GM19099 (cell line): ENCODE data around the gene RANBP3.
A peak's percentile ranks its signal among the peaks of the same experiment; 100 is the strongest.

Experiments
- POLR2A ChIP-seq: IDR thresholded peaks from 3 replicates; pipeline ENCODE4 v1.6.1; 2011; ENCODE audit warnings: low read depth; ENCODE audit not compliant: insufficient read length; ENCODE audit errors: extremely low read depth

Gene RANBP3, protein sequence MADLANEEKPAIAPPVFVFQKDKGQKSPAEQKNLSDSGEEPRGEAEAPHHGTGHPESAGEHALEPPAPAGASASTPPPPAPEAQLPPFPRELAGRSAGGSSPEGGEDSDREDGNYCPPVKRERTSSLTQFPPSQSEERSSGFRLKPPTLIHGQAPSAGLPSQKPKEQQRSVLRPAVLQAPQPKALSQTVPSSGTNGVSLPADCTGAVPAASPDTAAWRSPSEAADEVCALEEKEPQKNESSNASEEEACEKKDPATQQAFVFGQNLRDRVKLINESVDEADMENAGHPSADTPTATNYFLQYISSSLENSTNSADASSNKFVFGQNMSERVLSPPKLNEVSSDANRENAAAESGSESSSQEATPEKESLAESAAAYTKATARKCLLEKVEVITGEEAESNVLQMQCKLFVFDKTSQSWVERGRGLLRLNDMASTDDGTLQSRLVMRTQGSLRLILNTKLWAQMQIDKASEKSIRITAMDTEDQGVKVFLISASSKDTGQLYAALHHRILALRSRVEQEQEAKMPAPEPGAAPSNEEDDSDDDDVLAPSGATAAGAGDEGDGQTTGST

GRCh38 chr19:5977785-5978605 lies at the start of gene RANBP3:
Gene RANBP3 (minus strand): TSS chr19:5978140. CDS start chr19:5978082, 58 bp downstream.
- TF ChIP-seq POLR2A: peak; percentile 89

DNA sequence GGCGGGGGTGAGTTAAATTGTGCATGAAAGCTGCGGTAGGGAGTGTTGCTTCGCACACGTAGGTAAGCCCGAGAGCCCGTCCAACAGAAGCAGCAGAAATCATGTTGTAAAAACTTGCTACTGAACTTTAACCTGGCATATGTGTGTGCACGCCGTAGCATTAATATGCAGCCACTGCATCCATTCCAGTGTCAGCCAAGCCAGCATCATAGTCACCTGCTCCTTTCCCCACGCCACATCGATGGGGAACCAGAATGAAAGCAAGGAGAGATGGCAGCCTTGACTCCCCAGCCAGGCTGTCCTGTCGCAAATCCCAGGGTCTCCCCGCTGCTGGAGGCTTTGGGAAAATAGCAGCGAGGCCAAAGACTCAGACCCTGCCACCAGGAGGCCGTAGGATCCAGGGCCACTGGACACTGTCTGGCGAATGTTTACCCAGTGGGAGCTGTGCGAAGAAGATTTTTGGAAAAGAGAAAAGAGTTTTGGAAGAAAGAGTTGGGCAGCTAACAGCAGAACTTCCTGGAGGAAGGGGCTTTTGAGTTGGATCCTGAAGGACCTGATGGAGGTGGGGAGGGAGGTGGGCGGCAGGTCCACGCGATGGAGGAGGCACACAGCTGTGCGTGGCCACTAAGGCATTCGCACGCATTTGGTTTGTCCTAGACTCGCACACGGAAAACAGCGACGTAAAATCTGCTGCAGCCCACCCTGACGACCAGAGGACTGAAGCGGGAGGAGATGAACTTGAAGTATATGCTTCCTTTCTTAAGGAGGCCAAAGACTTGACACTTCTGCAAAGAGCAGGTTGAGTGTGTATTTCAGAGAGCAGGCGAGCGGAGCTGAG lies 48.7 kb upstream of the RANBP3 start:
- no peak for TF ChIP-seq POLR2A

DNA sequence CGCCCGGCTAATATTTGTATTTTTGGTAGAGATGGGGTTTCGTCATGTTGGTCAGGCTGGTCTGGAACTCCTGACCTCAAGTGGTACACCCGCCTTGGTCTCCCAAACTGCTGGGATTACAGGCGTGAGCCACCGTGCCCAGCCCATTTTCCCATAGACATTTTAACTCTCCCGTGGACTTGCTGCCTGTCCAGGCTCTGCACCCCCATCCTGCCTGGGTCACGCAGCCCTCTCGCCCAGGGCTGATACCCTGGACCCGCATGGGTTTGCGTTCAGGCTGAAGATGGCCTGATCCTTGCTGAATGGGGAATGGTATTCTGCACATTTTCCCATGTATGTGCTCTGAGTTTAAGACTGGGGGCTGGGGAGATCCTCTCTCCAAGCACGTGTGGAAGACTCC lies 46.0 kb upstream of the RANBP3 start:
- no peak for TF ChIP-seq POLR2A

DNA sequence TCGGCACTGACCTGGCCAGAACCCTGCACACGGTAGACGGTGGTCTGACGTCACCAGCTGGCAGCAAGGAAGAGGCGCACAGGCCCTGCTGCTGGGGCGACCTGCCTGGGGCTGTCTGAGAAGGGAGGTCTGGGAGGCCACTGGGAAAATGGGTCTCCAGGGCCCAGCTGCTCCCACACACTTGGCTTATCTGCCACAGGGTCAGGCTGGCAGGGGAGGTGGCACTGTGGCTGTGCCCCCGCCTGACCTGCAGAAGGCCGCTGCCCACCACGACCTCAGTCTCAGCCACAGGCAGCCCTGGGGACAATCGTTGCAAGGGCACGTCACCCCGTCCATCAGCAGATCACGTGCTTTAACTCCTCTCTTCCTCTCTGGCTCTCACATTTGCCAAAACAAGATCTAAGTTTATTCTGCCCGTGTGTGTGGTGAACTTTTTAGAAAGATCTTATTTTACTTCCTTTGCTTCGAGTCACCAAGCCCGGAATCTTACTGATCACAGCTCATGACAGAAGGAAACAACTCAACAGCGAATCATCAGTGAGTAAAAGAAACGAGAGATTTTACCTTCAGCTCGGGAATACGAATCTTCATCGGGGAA lies 45.2 kb upstream of the RANBP3 start:
- TF ChIP-seq POLR2A: no peak

DNA sequence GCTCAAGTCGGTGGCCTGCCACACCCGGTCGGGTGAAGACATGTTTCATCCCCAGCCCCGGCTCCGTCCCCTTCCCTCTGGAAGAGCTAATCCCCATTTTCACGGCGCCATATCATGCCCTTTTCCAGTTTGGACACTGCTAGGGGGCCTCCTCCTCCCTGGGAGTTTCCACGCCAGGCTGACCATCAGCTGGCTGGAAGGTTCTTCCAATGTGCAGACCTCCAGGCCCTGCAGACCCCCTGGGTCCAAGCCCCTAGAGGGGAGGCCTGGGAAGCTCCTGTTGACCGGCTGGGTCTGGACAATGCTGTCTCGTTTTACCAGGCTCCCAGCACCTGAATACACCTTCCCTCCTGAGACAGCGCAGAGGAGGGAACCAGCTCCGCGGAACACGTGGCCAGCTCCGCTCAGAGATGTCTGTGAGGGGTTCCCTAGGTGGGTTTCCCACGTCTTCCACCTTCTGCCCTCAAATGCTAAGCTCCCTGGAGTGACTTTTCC lies 44.7 kb upstream of the RANBP3 start:
- no peak for TF ChIP-seq POLR2A

DNA sequence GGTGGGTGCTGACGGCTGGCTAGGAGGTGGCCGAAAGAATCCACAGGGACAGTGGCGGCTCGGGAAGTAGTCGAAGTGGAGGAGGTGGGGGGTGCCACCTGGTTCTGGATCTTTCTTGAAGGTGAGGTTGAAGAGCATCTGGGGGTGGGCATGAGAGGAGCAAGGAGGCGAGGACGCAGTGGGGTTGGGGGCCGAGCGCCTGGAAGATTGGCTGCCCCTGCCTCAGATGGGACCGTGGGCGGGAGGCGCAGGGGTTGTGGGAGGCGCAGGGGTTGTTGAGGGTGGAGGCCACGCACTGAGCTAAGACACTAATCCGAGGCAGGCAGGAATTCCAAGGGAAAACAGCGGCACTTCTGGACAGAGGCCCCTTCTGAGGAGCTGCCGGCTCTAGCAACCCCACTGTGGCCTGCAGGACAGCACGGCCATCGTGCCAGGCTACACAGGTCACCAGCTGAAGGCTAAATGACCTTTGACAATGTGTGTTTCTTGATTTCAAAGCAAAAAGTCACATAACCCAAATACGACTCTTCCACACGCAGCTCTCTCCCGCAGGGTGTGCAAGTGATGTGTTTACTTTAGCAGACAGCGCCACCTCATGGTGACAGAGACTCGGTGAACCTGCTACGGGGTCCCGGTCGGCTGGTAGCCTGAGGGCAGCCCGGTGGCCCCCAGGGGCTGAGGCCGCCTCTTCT lies 44.1 kb upstream of the RANBP3 start:
- TF ChIP-seq POLR2A: no peak

GRCh38 chr19:6020972-6021805 lies 43.2 kb upstream of the RANBP3 start:
- TF ChIP-seq POLR2A: no peak

DNA sequence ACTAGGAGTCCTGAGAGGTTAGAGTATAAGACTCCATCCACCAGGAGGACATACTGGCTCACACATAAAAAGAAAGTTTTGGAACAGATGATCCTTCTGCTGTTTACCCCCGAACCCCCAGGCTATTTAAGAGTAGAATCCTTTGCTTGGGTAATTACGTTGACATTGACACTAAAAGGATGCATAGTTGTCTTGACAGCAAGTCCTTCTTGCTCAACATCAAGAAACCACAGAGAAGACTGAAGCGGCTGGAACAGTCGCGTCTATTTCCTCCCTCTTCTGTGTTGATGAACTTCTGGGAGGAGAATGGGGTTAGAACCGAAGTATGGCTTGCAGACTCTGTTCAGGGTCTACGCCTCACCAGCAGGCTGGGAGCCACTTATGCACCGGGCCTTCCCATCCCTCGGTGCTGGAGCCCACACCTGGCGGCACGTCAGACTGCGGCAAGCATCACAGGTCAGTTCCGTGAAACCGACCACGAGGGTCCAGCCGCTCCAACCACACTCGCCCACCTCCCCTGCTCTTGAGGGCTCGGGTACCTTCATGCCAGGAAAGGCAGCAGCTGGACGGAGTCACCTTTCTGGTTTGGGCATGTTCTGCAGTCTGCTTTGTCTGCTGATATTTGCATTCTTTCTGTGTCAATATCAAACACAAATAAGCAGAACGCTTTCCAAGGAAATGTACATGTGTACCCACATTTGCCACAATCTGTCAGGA lies 42.4 kb upstream of the RANBP3 start:
- TF ChIP-seq POLR2A: no peak

GRCh38 chr19:6018786-6019185 lies 40.8 kb upstream of the RANBP3 start:
- TF ChIP-seq POLR2A: no peak

- TF ChIP-seq POLR2A: no peak
Measured at GRCh38 chr19:6017576-6017975, 39.6 kb upstream of the RANBP3 start.

- TF ChIP-seq POLR2A: no peak
Measured at GRCh38 chr19:6015841-6016545, 38.1 kb upstream of the RANBP3 start.

- no peak for TF ChIP-seq POLR2A
Measured at GRCh38 chr19:6014551-6015135, 36.7 kb upstream of the RANBP3 start.
